Measurements from ENCODE around the gene CYP4X1. TPM values are rescaled to one million over a fixed set of nuclear protein-coding genes. Genes with fewer than 3 reads are reported as not detected.

The CYP4X1 gene, protein sequence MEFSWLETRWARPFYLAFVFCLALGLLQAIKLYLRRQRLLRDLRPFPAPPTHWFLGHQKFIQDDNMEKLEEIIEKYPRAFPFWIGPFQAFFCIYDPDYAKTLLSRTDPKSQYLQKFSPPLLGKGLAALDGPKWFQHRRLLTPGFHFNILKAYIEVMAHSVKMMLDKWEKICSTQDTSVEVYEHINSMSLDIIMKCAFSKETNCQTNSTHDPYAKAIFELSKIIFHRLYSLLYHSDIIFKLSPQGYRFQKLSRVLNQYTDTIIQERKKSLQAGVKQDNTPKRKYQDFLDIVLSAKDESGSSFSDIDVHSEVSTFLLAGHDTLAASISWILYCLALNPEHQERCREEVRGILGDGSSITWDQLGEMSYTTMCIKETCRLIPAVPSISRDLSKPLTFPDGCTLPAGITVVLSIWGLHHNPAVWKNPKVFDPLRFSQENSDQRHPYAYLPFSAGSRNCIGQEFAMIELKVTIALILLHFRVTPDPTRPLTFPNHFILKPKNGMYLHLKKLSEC
- total RNA-seq (2022; extraction: Qiagen RNA extraction), result 0.03 to 0.26 TPM (median 0.05 TPM) in 3 of 5 replicates, not detected in the others

GRCh38 chr1:47023268-47024140 lies at the start of gene CYP4X1:
CYP4X1 (plus strand) TSS chr1:47023669; CDS start chr1:47023818, 149 bp downstream.

DNA sequence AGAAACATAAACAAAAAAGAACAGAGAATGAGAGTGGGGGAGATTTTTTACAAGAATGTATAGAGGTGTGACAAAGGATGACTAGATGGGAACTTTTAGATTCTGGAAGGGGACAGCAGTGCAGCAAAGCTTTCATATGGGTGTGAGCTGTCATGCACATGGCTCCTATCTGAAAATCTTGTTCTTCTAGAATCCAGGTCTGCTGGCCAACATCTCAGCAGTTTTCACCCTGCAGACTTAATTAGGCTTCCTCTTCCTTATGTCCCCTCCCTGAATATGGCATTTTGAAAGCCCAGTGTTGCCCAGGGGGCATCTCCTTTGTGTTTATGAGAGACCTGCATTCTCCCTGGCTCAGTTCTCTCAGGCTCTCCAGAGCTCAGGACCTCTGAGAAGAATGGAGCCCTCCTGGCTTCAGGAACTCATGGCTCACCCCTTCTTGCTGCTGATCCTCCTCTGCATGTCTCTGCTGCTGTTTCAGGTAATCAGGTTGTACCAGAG lies 43.7 kb downstream of the CYP4X1 start, which contains the start of gene CYP4Z1:
TSS of gene CYP4Z1 (plus strand) at position 135 of the 498 bp plus-strand sequence. CDS start at position 395, 260 bp downstream.

Other genes with a start within 250 kb of the CYP4X1 start
- 0.07 to 0.24 TPM (median 0.18 TPM) in 4 of 5 replicates, not detected in the other for gene CYP4B1, start 224.6 kb upstream of the CYP4X1 start, total RNA-seq (2022; extraction: Qiagen RNA extraction)
- gene CYP4A11, start 82.2 kb upstream of the CYP4X1 start, total RNA-seq (2022; extraction: Qiagen RNA extraction), result not detected in 5 replicates
- gene CYP4Z1, start 43.6 kb downstream of the CYP4X1 start, total RNA-seq (2022; extraction: Qiagen RNA extraction), result not detected in 5 replicates
- gene CYP4A22, start 113.8 kb downstream of the CYP4X1 start, total RNA-seq (2022; extraction: Qiagen RNA extraction), result not detected in 5 replicates
- 6.1 to 8.7 TPM (median 8.0 TPM) in 5 replicates for gene PDZK1IP1, start 166.4 kb downstream of the CYP4X1 start, total RNA-seq (2022; extraction: Qiagen RNA extraction)
- not detected in 5 replicates for gene TAL1, start 208.6 kb downstream of the CYP4X1 start, total RNA-seq (2022; extraction: Qiagen RNA extraction)

Data from A549 treated with AZD2906 at 1 μM for 4 hours (cell line).